Measurements from ENCODE around the gene MAP3K7CL. TPM values are rescaled to one million over a fixed set of nuclear protein-coding genes. Genes with fewer than 3 reads are reported as not detected.

The MAP3K7CL gene
- total RNA-seq, 1 donor from 2014 or later, result 5.7 TPM

DNA sequence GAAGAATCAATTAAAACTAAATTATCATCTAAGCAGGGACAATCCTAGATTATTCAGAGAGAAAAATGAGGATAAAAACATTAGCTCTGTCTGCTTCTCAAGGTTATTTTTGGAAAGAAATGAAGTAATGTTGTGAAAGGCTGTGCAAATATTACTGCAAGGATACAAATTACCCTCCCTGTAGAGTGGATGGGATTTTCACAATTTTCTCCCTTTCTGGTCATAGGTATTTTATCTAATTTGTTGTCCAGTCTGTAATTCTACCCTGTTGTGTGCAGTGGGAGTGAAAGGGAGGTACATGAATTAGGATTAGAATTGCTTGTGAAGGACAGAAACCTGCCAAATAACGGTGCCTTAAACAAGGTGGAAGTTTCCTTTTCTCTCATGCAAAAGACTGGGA lies 54.7 kb downstream of the MAP3K7CL start:
- ATAC-seq (no peak), DNase-seq (ENCODE audit: low spot score) (no peak)
- intact Hi-C loops (cut with DNase I), result no loop called here

DNA sequence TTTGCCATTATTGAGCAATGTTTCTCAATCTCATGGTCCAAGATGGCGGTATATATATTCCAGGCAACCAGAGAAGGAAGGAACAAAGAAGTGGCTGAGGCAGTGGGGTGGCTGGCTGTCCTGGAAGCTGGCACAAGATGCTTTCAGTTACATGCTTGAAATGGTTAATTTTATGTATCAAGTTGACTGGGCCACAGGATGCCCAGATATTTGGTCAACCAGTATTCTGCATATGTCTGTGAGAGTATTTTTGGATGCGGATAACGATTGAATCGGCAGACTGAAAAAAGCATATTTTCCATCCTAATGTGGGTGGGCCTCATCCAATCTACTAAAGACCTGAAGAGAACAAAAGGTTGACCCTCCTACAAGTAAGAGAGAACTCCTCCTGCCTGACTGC lies 55.2 kb downstream of the MAP3K7CL start:
- intact Hi-C loops (cut with DNase I), result no loop called here
- ATAC-seq, result no peak
- DNase-seq (ENCODE audit: low spot score), result no peak

DNA sequence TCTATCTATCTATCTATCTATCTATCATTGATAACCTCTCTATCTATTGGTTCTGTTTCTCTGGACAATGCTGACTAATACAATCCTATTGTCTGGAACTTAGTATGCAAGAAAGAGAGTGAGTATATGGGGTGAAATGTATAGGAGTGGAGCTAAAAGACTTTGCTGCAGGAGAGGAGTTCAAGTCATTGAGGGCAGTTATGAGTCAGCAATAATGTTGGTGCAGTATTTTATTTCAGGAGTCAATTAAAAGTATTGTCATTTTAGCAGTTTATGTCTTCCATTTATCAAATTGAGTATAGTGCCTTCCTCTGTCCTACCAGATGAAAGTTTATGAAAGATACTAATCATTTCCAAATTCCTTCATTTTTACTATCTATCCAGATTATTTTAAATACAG lies 55.8 kb downstream of the MAP3K7CL start:
- ATAC-seq (no peak), DNase-seq (ENCODE audit: low spot score) (no peak)
- intact Hi-C loops (cut with DNase I), result no loop called here

DNA sequence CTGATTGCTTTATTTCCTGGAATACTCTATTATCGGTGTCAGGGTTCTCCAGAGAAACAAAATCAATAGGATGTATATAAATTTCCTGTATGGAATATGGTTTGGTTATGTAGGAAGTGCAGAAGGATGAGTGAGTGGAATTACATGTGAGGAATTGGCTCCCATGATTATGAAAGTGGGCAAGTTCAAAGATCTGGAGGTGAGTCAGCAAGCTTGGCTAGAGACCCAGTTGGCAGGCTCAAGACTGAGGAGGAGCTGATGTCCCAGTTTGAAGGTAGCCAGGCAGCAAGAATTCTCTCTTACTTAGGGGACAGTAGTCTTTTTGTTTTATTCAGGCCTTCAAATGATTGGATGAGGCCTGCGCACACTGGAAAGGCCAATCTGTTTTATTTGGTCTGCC lies 57.5 kb downstream of the MAP3K7CL start:
- ATAC-seq (peak; percentile 51), DNase-seq (ENCODE audit: low spot score) (no peak)
- intact Hi-C loops (cut with DNase I), result no loop called here

DNA sequence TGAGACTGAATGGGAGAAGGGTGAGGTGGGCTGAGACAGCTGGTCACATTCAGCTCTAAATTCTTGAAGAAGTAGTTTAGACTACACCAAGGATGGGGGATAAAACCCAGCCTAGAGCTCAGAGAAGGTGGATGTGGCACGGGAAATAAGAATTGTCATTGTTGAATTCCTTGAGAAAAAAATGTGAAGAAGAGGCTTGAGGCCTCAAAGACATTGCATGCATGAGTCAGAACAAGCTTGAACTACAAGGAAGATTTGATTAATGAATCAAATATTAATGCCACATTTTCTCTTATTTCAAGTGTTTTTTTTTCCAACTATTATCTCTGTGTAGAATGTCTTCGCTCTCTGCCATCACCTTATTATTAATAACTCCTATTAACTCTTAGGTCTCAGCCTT lies 58.9 kb downstream of the MAP3K7CL start:
- DNase-seq (ENCODE audit: low spot score), result no peak
- no peak for ATAC-seq
- intact Hi-C loops (cut with DNase I), result no loop called here

DNA sequence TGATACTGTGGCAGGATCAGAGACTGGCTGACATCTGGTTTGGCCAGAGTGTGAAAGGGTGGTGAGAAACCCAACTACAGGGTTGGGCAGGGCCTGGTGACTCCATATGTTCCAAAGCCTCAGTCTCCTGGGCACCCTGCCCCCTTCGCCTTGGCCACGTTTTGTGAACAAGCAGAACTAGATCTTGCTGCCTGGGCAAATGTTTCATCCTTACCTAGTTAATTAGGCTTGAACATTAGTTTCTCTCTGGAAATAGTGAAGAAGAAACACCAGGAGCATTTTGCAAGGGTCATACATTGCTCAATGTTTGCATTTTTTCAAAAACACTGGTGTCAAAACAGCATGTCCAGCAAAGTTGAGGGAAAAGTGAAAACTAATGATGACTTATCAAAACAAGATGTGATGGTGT lies 60.5 kb downstream of the MAP3K7CL start:
- no peak for DNase-seq (ENCODE audit: low spot score)
- intact Hi-C loops (cut with DNase I), result no loop called here
- ATAC-seq, result no peak

DNA sequence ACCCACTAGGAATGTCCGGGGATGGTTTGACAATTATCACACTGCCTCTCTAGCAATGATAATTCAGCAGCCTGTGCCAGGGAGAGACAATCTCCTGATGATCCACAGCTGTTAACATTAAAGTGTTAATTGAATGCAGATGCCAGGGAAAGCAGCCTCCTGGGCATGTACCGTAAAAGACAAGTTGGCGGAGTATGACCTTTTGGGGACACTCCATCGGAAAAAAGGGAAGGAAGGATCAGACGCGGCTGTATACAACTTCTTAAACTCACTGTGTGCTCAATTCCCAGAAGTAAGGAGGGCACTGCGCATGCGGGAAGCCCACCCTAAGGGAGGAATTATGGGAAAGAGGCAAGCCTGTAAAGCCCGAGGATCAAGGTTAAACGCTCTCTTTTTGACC lies 62.6 kb downstream of the MAP3K7CL start:
- intact Hi-C loops (cut with DNase I), result no loop called here
- DNase-seq (ENCODE audit: low spot score), result no peak
- no peak for ATAC-seq

DNA sequence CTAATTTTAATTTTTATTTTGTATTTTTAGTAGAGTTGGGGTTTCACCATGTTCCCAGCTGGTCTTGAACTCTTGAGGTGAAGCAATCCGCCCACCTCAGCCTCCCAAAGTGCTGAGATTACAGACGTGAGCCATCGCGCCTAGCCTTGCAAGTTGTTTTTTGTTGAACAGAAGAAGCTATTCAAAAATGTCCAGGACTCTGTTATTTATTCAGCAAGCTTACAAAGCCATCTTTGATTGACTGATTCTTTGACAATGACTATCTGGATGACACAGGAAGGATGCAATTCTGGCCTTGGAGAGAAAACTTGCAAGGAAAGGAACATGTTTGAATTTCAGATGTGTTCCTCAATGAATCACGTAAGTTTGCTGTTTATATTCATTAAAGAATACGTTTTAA lies 63.5 kb downstream of the MAP3K7CL start:
- DNase-seq (ENCODE audit: low spot score) (no peak), ATAC-seq (no peak)
- intact Hi-C loops (cut with DNase I), result no loop called here

DNA sequence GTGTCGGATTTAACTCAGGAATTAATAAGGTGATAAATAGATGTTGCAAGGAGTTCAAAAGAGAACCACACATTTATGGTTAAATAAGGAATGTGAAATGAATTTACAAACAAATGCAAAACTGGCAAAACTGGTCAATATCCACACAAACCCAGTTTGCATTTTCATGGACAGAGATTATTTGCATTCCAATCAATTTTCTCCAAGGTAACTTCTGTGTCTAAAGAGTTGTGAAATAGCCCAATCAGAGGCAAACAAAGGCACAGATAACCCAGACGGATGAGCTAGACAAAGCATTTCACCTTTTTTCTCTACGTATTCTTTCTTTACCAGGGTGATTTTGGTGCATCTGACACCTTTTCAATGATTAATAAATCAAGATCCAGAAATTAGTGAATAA lies 63.9 kb downstream of the MAP3K7CL start:
- ATAC-seq (no peak), DNase-seq (ENCODE audit: low spot score) (no peak)
- intact Hi-C loops (cut with DNase I), result no loop called here

DNA sequence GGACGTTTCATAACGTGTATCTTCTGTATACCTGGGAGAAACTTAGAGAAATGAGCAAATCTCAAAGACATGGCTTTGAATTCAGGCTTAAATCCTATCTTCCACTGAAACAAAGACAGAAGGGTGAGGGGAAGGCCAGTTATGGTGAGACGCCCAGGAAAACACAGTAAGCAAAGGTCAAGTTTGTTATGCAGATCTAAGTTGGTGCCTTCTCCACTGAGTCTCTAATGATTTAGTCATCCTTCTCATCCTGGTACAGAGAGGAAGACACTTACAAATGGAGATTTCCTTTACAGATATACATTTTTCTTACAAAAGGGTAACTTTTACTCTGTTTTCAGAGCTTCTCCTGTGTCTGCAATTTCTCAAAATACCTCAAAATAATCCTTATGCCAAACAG lies 64.4 kb downstream of the MAP3K7CL start:
- DNase-seq (ENCODE audit: low spot score) (no peak), ATAC-seq (no peak)
- intact Hi-C loops (cut with DNase I), result no loop called here

DNA sequence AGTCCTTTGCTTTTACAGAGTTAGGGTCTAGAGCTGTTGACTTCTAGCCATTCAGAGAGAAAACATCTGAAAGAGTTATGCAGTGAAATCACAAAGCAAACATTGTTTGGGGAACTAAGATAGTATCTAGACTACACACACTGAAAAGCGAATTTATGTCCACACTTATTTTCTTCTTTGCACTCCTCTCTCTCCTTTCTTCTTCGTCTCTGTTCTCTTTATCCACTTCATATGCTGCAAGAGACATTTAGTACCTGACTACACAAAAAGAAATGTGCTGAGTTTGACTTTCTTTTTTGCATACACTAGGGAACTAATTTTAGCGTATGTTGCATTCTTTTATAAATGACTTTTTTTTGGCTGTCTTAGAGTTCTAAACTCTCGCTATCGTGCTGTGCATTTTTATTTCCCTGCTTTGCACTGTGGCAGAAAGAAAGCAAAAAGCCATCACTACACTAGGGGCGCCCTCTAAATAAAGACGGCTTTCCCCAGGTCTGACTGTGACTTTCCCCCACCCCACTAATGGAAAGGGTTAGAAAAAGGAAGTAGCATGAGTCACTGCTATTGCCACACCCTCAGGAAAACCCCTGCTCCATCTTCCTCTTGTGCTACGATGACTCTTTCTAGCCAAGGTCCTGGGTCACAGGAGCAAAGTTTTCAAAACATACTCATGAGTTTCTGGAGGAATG lies 65.7 kb downstream of the MAP3K7CL start:
- peak; percentile 91 for ATAC-seq
- intact Hi-C loops (cut with DNase I), result no loop called here
- DNase-seq (ENCODE audit: low spot score), result no peak

DNA sequence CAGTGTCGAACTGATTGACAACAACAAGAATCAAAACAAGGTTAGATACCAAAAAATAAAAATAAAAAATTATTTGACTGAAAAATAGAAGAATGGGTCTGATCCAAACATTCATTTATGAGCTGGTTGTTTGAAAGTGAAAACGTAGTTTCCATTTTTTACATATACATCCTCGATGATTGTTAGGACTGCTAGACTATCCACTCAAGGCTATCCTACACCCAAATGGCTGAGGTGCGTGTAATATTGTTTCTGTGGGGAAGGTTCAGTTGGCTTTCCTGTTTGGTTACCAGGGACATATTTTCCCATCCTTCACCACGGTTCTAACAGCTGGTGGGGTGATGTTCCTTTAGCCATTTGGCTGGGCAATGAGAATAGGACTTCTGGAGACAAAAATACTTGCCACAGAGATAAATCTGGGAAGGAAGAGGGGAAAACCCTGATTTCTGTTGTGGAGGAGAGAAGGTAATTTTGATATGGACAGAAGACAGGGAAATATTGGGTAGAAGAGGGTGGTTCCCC lies 66.3 kb downstream of the MAP3K7CL start:
- DNase-seq (ENCODE audit: low spot score), result no peak
- no peak for ATAC-seq
- intact Hi-C loops (cut with DNase I), result no loop called here

DNA sequence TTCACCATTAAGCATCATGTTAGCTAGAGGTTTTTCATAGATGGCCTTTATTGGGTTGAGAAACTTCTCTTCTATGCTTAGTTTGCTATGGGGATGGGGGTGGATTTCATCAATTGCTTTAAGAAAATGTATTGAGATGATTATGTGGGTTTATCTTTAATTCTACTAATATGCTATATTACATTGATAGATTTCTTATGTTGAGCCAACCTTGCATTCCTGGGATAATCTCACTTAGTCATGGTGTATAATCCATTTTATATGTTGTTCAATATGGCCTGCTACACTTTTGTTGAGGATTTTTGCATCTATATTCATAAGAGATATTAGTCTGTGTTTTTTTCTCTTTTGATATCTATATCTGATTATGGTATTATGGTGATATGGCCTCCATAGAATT lies 70.7 kb downstream of the MAP3K7CL start:
- no peak for DNase-seq (ENCODE audit: low spot score)
- intact Hi-C loops (cut with DNase I), result no loop called here
- ATAC-seq, result no peak

DNA sequence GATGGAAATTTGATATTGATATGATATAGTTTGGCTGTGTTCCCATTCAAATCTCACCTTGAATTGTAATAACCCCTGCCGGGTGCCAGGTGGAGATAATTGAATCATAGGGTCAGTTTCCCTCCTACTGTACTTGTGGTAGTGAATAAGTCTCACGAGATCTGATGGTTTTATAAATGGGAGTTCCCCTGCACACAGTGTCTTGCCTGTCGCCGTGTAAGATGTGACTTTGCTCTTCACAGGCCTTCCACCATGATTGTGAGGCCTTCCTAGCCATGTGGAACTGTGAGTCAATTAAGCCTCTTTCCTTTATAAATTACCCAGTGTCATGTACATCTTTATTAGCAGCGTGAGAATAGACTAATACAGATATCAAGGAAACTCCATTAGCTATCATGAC lies 74.6 kb downstream of the MAP3K7CL start:
- intact Hi-C loops (cut with DNase I), result no loop called here
- ATAC-seq, result no peak
- DNase-seq (ENCODE audit: low spot score), result no peak

DNA sequence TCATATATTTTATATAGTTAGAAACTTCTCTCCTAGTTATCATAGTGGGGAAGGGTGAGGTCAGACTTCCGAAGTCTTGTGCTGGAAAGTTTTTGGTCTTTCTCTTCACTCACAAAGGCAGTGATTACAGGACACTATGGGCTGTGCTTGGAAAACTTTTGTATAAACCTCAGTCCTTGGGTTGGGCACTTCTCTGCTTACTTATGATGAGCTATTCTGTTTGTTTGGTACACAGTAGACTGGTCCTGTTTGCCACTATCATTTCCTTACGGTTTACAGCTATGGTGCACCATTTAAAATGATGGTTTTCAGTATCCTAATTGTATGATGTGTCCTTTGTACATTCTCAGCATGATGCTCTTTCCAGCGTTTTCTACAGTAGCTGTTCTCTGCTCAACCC lies 75.5 kb downstream of the MAP3K7CL start:
- intact Hi-C loops (cut with DNase I), result no loop called here
- ATAC-seq (no peak), DNase-seq (ENCODE audit: low spot score) (no peak)

DNA sequence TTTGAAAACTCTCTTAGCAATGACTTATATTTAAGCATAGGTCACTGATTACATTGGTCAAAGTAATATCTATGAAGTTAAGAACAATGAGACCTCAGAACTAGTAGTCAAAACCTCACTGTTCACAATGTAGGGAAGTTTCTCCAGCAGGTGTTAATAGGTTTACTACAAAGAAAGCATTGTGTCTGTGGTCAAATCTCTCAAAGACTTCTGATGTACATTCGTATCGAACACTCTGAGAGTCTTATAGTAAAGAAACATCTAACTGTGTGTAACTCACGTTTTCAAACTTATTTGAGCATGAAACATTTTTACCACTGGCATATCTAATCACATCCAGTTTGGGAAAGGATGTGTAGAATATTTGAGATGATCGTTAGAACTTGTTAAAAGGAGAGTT lies 76.0 kb downstream of the MAP3K7CL start:
- intact Hi-C loops (cut with DNase I), result no loop called here
- no peak for ATAC-seq
- no peak for DNase-seq (ENCODE audit: low spot score)

DNA sequence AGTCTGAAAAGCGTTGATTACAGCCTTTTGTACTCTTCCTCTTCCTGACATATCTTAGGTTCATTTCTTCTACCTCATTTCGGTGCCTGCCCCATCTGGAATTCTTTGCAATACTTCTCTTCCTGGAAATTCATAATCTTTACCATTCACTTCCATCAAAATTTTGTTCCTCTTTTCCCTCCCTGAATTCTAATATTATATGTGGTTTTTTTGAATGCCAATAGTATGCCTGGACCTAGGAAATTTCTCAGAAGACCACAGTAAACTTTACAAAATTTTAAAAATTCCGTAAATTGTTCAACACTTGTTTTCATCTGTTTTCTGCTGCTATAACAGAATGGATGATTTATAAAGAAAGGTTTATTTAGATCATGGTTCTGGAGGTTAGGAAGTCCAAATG lies 76.8 kb downstream of the MAP3K7CL start:
- no peak for ATAC-seq
- intact Hi-C loops (cut with DNase I), result no loop called here

DNA sequence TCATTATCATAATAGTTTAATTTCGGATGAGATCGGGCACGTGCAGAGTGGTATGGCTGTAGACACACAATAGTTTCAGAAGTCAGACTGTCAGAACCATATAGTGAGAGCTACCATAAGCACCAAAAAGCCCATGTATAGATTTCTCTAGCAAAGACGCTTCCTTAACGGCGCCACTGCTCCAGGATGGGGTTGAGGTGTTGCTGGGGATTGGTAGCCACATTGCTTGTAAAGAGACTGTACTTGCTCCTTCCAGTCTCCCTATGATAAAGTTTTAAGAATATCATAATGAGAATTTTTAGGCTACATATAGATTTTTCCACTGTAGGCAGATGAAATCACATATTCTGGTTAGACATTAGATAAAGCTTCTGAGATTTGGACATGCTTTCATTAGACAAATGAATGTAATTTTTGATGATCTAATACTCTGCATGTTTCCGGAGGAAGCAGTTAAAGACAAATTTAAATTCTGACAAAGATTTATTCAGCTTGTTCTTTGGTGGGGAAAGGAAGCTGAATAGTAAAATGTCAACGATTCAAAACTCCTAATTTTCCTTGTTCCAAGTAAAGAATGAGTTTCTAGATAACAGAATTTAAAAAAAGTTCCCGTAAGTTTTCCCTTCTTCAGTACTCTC lies 77.7 kb downstream of the MAP3K7CL start:
- intact Hi-C loops (cut with DNase I), result no loop called here
- ATAC-seq, result no peak

More for the DNA sequence above, 76.8 kb downstream of the MAP3K7CL start:
- DNase-seq (ENCODE audit: low spot score), result no peak

DNA sequence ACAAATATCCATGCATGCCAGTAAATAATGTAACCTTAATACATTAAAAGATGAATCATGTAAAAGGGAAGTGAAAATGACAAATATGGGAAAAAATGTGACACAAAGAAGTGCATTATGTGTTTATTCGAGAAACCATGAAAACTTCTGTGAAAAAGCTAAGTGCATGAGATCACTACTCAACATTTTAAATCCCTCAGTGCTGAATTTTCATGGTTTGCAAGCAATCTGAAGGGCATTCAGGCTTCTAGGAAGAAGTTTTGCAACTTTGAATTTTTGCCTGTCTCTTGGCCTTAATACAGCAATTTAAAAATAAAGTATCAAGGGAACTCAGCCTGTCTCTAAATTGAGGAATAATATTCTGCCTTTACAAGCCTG lies 78.2 kb downstream of the MAP3K7CL start:
- peak; percentile 89 for ATAC-seq
- intact Hi-C loops (cut with DNase I), result no loop called here
- no peak for DNase-seq (ENCODE audit: low spot score)

More for the DNA sequence above, 77.7 kb downstream of the MAP3K7CL start:
- DNase-seq (ENCODE audit: low spot score), result no peak

DNA sequence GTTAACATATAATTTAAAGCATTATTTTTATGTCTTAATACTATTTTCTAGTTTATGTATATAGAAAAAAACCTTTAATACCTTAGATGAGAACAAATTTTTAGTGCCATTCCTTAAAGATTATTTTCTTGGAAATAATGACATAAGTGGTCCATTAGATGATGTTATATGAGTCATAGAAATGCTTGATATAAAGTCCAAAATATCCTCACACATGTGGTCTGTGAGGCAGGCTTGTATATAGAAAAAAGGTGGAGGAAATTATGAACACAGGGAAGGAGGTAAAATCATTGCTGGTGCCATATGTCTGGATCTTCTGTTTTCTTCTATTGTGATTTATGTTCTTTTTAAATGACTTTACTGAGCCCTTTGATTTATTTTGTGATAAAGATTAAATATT lies 79.3 kb downstream of the MAP3K7CL start:
- intact Hi-C loops (cut with DNase I), result no loop called here
- ATAC-seq, result no peak
- DNase-seq (ENCODE audit: low spot score), result no peak

DNA sequence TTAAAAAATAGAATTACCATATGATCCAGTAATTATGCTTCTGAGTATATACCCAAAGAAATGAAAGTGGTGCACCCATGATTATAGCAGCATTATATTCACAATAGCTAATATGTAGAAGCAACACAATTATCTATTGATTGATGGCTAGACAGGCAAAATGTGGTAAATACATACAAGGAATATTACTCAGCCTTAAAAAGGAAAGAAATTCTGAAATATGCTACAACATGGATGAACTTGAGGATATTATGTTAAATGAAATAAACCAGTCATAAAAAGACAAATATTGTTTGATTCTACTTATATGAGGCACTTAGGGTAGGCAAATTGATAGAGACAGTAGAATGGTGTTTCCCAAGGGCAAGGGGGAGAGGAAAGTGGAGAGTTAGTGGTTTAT lies 80.8 kb downstream of the MAP3K7CL start:
- ATAC-seq, result no peak
- no peak for DNase-seq (ENCODE audit: low spot score)
- intact Hi-C loops (cut with DNase I), result no loop called here

Data from sciatic nerve (tissue), 2 donors.